NCI-H345 treated with DMSO at 0.1 percent for 48 hours (cell line): ENCODE results near the gene TENT4B.
"Not testable (repeated sequence)": the region's sequence is repeated elsewhere in the genome, so short reads cannot be mapped to it uniquely, and the experiment has no call there.

Source experiments
- DNase-seq: peaks from one replicate; lab custom pipeline; 2025; ENCODE audit not compliant: unreplicated experiment; lab: John Stamatoyannopoulos, UW

Gene TENT4B

DNA sequence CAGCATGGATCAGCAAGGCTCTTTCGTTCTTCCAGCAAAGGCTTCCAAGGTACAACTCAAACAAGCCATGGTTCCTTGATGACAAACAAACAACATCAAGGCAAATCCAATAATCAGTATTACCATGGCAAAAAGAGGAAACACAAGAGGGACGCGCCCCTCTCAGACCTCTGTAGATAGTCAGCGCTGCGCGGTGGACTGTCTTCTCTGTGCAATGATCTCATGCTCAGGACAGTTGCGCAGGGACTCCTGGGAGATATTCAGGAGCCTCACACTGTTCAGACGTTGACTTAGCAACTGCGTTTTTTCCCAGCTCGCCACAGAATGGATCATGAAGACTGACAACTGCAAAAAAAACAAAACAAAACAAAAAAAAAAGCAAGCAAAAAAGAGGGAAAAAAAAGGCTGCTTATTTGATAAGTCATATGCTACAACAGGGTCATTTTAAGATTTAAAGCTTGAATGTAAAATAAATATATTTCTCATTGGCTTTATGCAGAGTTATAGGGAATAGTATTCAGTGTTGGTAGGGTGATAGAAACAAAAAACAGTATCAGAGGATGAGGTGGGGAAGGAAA lies 76.1 kb downstream of the TENT4B start:
- DNase-seq: no peak

DNA sequence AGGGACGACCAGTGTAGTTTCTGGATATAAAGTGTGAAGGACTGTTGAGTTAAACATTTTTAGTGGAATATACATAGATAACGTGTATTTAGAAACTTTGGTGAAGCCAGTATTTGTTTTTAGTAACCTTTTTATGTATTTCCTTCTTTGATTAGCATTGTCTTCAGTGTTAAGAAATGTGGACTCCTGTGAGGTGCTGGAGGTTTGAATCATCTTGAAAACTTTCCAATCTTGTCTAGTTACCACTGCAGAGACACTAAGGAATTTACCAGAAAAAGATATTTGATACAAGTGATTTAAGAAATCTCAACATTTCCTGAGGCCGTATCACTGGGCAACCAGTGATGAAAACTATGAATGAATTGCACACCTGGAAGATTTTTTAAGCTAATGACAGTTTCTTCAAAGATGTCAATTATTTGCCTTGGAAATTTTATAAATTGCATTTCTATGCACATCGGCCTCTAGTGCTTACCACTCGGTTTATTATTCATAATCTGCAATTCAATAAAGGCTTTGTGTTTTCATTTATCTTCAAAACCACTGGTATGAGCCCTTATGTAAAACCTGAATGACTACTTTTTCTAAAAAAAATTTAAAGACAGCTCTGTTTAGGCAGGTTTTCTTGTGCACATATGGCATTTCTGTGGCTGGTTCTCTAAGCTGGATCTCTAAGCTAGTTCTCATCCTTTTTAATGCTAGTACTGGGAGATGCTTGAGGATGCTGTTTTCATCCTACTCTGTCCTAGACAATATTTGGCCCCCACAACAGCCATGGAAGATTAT lies 81.9 kb downstream of the TENT4B start:
- DNase-seq: no peak

DNA sequence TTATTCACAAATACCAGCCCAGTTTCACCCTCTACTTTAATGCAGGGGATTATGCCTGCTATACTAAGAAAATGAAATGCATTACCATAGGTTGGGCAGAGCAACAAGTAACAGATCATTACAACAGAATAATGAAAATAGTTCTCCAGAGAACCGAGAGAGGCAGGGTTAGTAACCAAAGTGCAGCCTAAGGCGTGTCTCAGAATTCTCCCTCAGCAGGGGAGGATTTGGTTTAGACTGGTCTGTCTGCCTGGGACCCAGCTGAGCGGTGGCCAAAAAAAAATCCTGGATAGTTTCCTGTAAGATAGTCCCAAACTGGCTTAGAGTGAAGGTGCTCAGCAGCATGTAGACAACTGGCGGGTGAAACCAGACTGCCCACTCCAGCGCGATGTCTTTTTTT lies 82.5 kb downstream of the TENT4B start:
- no peak for DNase-seq

DNA sequence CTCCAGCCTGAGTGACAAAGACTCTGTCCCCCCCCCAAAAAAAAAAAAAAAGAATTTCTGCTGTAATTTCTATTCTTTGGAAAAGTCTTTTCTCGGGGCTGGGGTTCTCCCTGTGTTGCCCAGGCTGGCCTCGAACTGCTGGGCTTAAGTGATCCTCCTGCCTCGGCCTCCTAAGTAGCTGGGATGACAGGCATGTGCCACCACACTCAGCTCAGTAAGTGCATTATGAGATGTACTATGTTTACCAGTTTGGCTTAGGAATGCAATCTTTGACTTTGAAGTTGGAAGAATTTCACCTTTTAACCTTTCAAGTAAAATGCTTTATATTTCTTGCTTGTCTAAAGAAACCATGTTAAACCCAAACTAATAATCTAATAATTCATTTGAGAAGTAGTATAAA lies 85.2 kb downstream of the TENT4B start:
- DNase-seq: no peak

DNA sequence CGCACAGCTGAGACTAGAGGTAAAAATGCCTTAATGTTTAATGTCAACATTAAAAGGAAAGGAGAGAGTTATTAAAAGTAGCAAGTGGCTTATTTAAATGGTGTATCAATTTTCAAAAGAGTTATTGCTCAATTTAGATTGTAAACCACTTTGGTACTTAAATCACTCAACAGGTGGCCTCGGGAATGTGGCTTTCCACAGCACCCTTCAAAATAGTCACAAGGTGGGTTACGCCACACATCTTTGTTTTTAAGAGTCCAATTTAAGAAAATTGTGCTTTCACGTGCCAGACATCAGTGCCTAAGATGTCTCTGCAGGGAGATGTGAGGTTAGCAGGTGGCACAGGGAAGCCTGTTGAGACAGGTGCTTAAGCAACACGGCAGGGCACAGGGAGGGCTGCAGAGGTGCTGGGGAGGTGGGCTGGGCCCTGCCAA lies 85.8 kb downstream of the TENT4B start:
- no peak for DNase-seq

DNA sequence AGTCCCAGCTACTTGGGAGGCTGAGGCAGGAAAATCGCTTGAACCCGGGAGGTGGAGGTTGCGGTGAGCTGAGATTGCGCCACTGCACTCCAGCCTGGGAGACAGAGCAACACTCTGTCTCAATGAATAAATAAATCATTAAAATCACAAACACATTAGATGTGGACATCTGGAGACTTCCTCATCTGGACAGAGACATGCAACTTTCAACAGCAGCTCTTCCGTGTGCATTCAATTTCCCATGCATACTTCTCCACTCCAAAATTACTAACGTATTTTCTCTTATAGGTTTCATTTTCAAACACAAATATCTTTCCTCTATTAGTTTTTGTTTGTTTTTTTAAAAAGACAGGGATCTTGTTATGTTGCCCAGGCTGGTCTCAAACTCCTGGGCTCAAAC lies 89.9 kb downstream of the TENT4B start:
- DNase-seq: not testable (repeated sequence)

DNA sequence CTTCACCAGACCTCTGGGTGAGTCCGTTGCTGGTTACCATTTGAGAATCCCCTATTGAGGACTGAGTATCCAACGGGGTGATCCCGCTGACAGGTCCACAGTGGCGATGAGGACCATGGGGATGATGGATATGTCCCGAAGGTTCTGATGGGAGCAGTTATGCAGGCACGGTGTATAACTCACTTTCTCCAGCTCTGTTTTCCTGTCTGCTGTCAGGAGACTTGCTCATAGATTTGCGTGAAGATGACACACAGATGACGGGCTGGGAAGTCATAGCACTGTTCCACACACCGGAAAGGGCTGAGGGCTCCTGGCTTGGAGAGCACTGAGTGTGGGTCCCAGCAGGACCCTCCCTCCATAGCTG lies 91.0 kb downstream of the TENT4B start:
- DNase-seq: no peak

DNA sequence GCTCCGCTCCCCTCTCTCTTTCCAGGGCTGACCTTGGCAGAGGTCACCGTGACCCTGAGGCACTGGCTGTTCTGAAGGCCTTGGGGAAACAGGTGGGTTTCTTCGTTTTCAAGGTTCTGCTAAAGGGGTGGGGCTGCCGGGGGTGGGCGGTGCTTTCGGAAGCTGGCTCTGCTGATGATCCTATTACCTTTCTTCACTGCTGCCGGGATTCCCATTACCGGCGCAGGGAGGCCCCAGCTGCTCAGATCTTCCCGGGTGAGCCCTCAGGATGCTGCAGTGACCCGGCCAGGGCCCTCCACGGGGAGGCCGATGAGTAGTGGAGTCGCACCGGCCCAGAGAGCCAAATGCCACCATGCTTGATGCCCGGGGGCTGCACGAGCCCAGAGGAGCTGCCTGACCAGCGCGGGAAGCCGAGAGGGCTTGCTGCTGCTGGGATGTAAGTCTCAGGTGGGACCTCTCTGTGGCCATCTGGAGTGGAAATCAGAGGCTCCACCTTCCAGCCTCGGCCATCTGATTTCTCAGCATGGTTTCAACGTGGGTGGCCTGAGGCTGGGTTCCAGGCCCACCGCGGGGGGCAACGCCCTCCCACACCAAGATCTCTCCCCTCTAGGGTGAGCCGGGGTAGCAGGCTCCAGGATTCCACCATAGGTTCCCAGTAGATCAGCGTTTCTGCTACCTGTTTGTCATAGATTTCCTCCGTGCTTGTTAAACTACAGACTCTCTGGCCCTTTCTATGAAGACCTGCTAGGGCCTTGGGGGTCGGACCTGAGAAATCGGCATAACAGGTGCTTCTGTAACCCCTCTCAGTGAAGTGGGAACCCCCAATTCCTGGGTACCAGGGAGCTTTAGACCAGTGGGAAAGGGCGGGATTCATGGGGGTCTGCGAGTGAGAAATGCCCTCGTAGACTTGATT lies 91.7 kb downstream of the TENT4B start:
- DNase-seq: no peak

DNA sequence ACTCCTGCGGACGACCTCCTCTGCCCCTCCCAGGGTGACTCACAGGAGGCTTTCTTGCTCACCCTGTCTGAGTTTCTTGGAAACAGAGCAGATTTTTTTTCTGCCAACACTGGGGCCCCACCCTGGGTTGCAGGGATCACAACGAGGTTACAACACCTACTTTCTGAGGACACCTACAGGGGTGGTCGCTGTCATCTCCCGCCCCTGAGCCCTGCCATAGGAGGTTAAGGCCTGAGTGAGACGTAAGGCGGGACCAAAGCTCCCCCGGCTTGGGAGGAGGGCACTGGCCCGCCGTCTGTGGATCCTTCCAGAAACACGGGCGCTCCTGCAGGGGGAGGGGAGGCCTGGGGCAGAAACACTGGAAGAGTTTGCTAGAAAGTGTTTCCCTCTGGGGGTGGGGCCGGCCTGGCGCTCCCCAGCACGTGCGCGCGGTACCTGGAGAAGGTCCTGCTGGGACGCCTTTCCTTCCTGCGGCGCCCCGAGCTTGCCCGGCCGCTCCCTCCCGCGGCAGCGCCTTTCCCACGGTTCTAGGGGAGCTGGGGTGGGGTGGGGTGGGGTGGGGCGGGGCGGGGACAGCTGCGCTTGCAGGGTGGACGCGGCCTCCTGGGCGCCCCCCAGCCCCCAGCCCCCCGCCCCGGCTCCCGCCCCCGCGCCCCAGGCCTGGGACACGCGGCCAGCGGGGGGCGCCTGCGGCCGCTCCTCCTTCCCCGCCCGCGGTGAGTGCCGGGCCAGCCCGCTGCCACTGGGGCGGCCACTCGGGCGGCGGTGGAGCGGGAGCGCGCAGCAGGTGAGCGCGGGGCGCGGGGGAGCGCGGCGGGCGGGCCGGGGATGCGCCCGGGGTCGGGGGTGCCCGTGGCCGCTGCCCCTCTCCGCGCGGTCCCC lies 92.6 kb downstream of the TENT4B start:
- DNase-seq: no peak

DNA sequence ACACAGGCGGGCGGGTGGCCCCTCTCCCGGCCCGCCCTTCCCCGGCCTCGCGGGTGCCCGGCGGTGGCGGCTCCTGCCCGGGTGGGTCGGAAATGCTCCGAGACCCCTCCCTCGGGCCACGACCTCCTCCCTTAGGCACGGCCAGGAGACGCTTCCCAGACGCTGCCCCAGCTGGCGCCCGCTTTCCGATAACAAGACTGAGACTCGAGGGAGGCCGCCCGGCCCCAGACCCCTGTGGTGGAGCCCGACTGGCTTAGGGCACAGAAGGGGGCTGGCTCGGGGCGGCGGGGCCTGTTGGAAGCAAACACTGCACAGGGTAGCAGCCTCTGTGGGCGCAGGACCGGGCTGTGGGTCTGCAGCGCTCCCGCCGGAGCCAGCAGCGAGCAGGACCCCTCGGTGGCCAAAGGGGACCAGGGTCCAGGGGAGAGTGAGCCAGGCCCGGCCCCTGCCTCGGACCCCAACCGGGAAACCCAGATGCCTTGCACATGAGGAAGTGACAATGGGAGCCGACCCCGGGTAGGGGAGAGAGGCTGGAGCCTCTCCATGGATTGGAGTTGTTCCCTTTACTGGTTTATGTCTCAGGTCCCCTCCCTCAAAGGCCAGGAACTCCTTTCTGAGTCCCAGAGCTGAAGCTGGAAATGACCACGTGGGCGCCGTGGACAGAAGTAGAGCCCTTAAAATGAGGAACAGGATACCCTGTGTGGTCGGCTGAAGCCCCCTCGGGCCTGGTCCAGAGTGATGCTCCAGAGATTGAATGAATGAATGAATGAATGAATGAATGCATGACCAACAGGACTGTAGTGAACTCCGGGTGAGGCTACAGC lies 93.4 kb downstream of the TENT4B start:
- no peak for DNase-seq

DNA sequence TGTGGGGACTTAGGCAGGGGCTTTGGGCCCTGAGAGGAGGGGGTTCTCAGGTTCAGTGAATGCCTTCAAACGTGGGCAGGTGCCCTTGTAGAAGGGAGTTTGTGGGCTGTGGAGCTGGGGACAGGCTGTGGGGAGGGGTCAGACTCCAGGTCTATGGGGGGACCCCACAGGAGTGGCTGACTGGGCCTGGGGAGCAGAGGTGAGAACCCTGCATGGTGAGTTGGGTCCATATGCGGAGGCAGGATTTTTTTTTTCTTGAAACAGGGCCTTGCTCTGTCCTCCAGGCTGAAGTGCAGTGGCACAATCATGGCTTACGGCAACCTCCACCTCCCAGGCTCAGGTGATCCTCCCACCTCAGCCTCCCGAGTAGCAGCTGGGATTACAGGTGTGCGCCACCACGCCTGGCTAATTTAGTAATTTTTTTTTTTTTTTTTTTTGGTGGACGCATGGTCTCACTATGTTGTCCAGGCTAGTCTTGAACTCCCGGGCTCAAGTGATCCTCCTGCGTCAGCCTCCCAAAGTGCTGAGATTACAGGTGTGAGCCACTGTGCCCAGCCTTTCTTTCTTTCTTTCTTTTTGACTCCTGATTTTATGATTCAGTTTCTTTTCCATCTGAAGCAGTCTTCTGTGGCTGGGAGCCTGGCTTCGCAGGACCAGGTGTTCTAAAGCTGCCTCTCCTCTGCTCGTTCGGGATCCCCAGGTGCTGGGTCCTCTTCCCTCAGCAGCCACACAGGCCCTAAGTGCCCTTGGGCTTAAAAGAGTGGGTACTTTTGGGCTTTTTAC lies 94.2 kb downstream of the TENT4B start:
- no peak for DNase-seq

DNA sequence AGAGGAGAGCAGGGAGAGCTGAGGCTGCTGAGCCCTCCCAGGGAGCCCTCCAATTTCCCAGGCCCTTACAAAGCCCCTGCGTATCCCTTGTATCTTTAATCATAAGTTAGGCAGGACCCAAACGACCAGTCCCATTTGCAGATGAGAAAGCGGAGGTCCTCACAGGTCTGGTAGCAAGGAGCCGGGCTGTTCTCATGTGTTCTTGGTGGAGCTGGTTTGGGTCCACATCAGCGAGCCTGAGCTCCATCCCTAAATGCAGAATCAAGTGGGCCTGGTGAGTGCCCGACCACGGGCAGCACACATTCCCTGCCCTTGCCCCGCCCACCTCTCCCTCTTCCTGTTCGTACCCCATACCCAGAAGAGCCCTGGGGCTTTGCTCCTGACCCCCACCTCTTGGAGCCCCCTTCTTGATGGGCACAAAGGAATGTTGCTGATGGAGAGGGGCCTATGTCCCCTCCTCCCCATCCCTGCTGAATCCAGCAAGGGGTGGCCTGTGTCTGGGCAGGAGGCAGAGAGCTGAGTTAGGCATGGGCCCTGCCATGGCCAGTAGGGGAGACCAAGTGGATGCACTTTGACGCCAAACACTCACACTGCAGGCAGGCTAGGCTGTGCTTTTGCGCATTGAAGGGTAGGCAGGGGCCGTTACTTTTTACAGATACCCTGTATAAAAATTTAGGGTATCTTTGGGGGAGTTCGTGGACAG lies 95.0 kb downstream of the TENT4B start:
- no peak for DNase-seq

DNA sequence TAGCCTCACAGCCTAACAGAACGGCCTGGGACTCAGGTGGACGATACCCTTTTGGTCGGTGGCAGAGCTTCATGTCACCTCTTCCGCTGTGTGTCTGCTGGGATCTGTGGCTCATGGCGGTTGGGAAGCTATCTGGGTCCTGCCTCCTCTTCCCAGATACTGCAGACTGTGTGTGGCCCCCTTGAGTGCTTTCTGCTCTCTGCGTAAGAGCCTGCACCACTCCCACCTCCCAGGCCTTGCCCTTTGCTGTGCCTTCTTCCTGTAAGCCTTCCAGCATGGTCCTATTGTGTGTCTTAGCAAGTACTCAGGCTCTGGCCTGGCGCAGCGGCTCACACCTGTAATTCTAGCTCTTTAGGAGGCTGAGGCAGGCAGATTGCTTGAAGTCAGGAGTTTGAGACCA lies 95.7 kb downstream of the TENT4B start:
- no peak for DNase-seq

DNA sequence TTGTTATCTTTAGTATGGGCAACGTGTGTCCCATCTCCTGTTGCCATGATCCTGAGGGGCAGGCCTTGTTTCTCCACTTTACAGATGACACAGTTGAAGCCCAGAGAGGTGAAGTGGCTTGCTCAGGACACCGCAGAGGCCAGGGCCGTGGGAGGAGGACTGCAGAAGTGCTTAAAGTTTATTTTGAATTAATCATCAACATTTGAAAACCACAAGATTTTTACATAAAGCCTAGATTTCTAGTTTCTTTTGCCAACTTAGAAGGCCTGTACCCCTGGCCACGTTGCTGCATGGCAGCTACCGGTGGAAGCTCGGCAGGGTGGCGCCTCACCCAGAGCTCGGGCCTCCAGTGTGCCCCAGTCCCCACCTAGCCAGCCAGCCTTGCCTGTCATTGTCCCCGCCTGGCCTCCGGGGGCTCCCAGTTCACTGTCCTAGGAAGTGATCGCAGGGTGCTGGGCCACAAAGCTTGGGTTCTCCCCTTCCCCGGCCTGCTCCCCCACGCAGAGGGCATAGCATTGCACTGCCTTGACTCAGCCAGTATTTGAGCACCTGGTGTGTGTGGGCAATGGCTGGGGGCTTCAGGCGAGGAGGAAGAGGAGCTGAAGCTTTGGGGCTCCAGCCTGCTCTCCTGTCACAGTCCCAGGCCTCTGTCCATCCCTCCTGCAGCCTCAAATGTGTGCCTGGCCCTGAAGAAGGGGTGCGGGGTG lies 98.4 kb downstream of the TENT4B start:
- DNase-seq: no peak

DNA sequence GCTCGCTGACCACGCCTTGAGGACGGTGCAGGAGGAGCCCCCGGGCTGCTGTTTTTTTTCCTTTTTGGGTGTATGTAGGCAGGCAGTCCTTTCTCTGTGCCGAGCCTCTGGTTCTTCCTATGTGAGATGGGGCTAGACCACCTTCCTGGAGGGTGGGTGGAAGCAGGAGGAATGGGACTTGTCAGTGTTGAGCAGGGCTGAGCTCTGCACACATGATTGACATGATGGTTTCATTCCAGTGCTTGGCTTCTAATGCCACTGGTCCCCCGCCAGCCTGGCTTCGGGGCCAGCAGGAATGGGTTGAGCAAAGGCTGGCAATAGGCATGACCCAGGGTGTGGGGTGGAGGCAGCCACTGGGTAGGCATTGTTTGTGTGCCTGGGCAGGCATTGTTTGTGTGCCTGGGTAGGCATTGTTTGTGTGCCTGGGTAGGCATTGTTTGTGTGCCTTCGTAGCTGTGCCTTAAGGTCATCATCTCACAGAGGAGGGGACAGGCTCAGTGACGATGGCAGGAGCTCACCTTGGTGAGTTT lies 99.0 kb downstream of the TENT4B start:
- no peak for DNase-seq

DNA sequence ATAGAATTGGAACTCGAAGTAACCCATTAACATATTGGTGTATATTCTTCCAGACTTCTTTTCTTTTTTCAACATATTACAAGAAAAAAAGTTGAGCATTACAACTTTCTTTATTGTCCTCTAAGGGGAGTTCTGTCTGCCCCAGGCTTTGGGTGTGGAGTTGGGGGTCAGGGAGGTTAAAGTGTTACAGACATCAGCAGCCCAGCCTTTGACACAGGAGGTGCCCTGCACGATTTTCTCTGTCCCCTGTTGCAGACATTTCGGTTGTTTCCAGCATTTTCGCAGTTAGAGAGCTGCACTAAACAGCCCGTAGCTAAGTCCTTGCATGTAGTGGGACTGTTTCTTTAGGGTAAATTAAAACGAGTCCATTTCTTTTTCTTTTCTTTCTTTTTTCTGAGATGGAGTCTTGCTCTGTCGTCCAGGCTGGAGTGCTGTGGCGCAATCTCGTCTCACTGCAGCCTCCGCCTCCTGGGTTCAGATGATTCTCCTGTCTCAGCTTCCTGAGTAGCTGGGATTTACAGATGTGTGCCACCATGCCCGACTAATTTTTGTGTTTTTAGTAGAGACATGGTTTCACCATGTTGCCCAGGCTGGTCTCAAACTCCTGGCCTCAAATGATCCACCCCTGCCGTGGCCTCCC lies 99.9 kb downstream of the TENT4B start:
- DNase-seq: no peak

DNA sequence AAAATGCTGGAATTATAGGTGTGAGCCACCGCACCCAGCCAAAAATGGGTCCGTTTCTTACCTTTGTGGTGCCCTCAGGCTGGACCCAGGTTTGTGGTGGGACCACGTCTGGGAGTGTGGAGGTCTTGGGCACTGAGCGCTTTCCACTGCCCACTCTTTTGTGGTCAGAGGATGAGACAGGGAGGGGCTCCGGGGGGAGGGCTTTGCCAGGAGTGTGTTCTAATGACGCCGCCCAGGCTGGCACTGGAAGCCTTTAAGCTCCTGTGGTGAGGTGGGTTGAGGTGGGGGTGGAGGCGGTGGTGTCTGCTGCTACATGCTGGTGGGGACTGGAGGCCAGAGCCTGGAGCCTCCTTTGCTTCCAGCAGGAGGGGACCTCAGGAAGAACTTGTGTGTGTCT lies 100.4 kb downstream of the TENT4B start:
- DNase-seq: no peak
